Measurements from ENCODE around the gene ZMIZ1. TPM values are rescaled to one million over a fixed set of nuclear protein-coding genes. Genes with fewer than 3 reads are reported as not detected.

The ZMIZ1 gene
- total RNA-seq, 5 donors from 2014 or later (not counting 1 experiment from before 2014, with no cell fraction given) = 16.8 to 27.1 (median 21.2) TPM

DNA sequence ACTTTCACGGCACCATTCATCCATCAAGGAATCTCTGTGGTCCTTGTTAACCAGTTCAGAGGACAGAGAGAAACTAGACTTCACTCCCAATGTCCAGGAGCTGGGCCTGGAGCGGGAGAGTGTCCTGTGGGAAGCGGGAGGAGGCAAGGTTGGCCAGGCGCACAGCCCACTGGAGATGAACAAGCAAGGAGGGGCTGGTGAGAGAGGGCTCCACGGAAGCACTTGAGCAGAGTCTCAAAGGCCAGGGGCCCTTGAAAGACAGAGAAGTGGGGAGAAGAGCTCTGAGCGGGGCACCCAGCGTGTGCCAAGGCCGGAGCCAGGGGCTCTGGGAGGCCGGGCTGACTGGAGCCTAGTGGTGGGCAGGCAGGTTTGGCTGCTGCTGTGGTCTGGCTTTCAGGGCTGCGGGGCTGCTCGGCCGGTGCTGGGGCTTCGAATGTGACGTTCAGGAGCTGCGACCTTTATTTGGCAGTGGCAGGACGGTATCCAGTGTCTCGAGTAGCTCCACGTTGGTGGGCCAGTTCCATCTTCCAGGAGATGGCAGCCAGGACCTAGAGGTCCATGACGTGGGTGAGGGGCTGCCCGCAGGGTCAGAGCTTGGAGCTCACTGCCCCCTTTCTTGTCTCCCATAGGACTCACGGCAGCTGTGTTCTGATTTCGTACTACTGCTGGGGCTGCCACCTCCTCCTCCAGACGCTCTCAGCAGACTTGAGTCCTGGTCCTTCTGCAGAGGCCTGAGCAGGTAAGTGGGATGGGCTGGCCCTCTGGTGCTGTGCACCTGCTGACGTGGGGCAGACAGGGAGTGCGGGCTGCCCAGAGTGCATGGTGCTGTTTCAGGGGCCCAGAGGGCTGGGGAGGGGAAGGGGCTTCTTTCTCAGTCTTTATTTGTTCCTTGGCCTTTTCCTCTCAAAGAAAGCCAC lies 49.8 kb downstream of the ZMIZ1 start:
- DNase-seq (no peak), ATAC-seq (replicated peaks in 1 of 4) (no peak)
- POLR2A ChIA-PET = no interaction called here
- H3K36me3 Mint-ChIP-seq = peaks cover 18% of the 10 kb centered on the region
- no peak overlapping the region for H3K4me3 Mint-ChIP-seq
- CTCF ChIA-PET = no interaction called here
- WGBS (ENCODE audit: insufficient coverage) = 96% methylated on average over 18 of the region's 25 CpGs
- H3K9me3 Mint-ChIP-seq = no peaks in the 10 kb centered on the region
- H3K27me3 Mint-ChIP-seq = no peaks in the 10 kb centered on the region
- no peak overlapping the region for H3K27ac Mint-ChIP-seq
- no peak overlapping the region for H3K4me3 ChIP-seq (ENCODE audit: control insufficient read depth in 1 of 2, extremely low read depth in 1 of 2, low read length in 1 of 2)
- no peaks in the 10 kb centered on the region for H3K27me3 ChIP-seq (replicated peaks in 1 of 2; ENCODE audit: control insufficient read depth in 2 of 2, extremely low read depth in 1 of 2, insufficient read depth in 2 of 2, low read length in 1 of 2)
- H3K36me3 ChIP-seq (ENCODE audit: control insufficient read depth in 2 of 2, extremely low read depth in 1 of 2, insufficient read depth in 1 of 2, low read length in 1 of 2) = peaks cover 5 to 12% of the 10 kb centered on the region in 2 donors
- peaks cover 10 to 38% of the 10 kb centered on the region in 2 experiments for H3K4me1 ChIP-seq (ENCODE audit: control insufficient read depth in 1 of 2, extremely low read depth in 1 of 2, insufficient read depth in 2 of 2, low read length in 2 of 2)
- H3K4me1 Mint-ChIP-seq = peaks cover 30 to 41% (median 39%) of the 10 kb centered on the region in 3 donors
- H3K27ac ChIP-seq (ENCODE audit: low read length) = no peak overlapping the region
- H3K9me3 ChIP-seq = no peaks in the 10 kb centered on the region

DNA sequence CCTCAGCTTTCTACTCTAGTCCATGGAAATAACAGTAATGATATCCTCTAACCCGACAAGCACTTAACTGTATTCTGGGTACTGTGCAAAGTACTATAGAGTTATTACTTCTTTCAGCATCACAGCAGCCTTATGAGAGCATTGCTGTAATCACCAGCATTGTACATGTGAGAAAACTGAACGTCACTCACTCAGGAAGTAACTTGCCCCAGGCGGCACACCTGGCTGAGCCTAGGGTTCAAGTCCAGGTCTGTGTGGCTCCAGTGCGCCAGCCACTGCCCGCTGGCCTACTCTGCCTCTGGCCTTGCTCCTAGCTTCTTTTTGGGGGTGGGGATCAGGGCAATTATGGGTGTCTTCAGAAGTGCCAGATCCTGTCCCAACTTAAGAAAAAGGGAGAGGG lies 50.5 kb downstream of the ZMIZ1 start:
- Histone ChIP-seq H3K4me1 (ENCODE audit: control insufficient read depth in 1 of 2, extremely low read depth in 1 of 2, insufficient read depth in 2 of 2, low read length in 2 of 2) (peaks cover 10 to 32% of the 10 kb centered on the region in 2 experiments), H3K27me3 (replicated peaks in 1 of 2; ENCODE audit: control insufficient read depth in 2 of 2, extremely low read depth in 1 of 2, insufficient read depth in 2 of 2, low read length in 1 of 2) (no peaks in the 10 kb centered on the region), H3K4me3 (ENCODE audit: control insufficient read depth in 1 of 2, extremely low read depth in 1 of 2, low read length in 1 of 2) (no peak overlapping the region), H3K27ac (ENCODE audit: low read length) (no peak overlapping the region), H3K36me3 (ENCODE audit: control insufficient read depth in 2 of 2, extremely low read depth in 1 of 2, insufficient read depth in 1 of 2, low read length in 1 of 2) (peaks cover 5 to 17% of the 10 kb centered on the region in 2 donors), H3K9me3 (no peaks in the 10 kb centered on the region)
- Mint-ChIP-seq H3K36me3 (peaks cover 18% of the 10 kb centered on the region), H3K4me3 (no peak overlapping the region), H3K27ac (no peak overlapping the region), H3K27me3 (no peaks in the 10 kb centered on the region), H3K4me1 (peaks cover 22 to 33% (median 32%) of the 10 kb centered on the region in 3 donors), H3K9me3 (no peaks in the 10 kb centered on the region)
- CTCF ChIA-PET = no interaction called here
- no peak for DNase-seq
- POLR2A ChIA-PET = no interaction called here
- no peak for ATAC-seq (replicated peaks in 1 of 4)
- 79% methylated on average over 4 of the region's 5 CpGs for WGBS (ENCODE audit: insufficient coverage)

DNA sequence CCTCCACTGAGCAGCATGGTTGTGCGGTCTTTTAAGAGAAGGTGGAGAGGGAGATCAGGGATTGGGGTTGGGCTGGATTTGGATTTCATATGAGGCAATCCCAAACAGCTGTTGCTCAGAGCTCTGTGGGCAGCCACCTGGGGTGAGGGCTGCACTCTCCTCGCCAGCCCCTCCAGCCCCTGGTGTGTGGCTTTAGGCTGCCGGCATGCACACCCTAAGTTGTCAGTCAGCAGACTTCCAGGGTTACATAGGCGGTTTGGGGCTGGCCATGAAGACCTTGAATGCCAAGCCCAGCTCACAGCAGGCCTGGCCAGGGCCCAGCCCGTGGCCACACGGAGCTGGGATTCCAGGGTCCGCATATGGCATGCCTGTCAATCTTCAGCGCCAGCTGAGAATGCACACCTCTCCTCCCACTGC lies 54.8 kb downstream of the ZMIZ1 start:
- CTCF ChIA-PET = interaction anchor here in 1 of 2 donors (0.6 kb wide), 1 partner anchor 271 kb away, joined by 5 read pairs; no protein-coding TSS in a partner anchor
- Mint-ChIP-seq H3K4me1 (peaks cover 7 to 10% (median 9%) of the 10 kb centered on the region in 3 donors), H3K9me3 (no peaks in the 10 kb centered on the region), H3K27me3 (no peaks in the 10 kb centered on the region), H3K36me3 (peaks cover 18% of the 10 kb centered on the region), H3K4me3 (no peak overlapping the region), H3K27ac (no peak overlapping the region)
- Histone ChIP-seq H3K36me3 (ENCODE audit: control insufficient read depth in 2 of 2, extremely low read depth in 1 of 2, insufficient read depth in 1 of 2, low read length in 1 of 2) (peaks cover 11 to 17% of the 10 kb centered on the region in 2 donors), H3K27ac (ENCODE audit: low read length) (no peak overlapping the region), H3K4me3 (ENCODE audit: control insufficient read depth in 1 of 2, extremely low read depth in 1 of 2, low read length in 1 of 2) (no peak overlapping the region), H3K27me3 (replicated peaks in 1 of 2; ENCODE audit: control insufficient read depth in 2 of 2, extremely low read depth in 1 of 2, insufficient read depth in 2 of 2, low read length in 1 of 2) (no peaks in the 10 kb centered on the region), H3K4me1 (ENCODE audit: control insufficient read depth in 1 of 2, extremely low read depth in 1 of 2, insufficient read depth in 2 of 2, low read length in 2 of 2) (peaks cover 0 to 3% of the 10 kb centered on the region in 2 experiments), H3K9me3 (no peaks in the 10 kb centered on the region)
- DNase-seq = no peak
- POLR2A ChIA-PET = no interaction called here
- 91% methylated on average over 7 of the region's 8 CpGs for WGBS (ENCODE audit: insufficient coverage)
- no peak for ATAC-seq (replicated peaks in 1 of 4)

DNA sequence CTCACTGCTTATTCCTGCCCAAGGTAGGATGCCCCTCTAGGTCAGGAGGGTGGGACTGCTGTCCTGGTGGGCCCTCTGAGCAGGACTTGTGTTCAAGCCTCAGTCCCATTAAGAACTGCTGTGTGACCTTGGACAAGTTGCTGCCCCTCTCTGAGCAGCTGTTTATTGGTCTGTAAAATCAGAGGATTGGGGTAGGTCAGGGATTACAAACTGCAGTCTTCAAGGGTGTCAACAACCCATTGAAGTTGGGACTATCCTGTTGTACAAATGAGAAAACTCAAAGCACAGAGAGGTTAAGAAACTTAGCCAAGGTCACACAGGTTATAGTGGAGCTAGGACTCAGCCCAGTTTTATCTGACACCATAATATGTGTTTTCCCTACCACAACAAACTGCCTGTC lies 55.3 kb downstream of the ZMIZ1 start:
- CTCF ChIA-PET = no interaction called here
- Histone ChIP-seq H3K4me1 (ENCODE audit: control insufficient read depth in 1 of 2, extremely low read depth in 1 of 2, insufficient read depth in 2 of 2, low read length in 2 of 2) (peaks cover 0 to 4% of the 10 kb centered on the region in 2 experiments), H3K27ac (ENCODE audit: low read length) (no peak overlapping the region), H3K36me3 (ENCODE audit: control insufficient read depth in 2 of 2, extremely low read depth in 1 of 2, insufficient read depth in 1 of 2, low read length in 1 of 2) (peaks cover 11 to 17% of the 10 kb centered on the region in 2 donors), H3K9me3 (no peaks in the 10 kb centered on the region), H3K27me3 (replicated peaks in 1 of 2; ENCODE audit: control insufficient read depth in 2 of 2, extremely low read depth in 1 of 2, insufficient read depth in 2 of 2, low read length in 1 of 2) (no peaks in the 10 kb centered on the region), H3K4me3 (ENCODE audit: control insufficient read depth in 1 of 2, extremely low read depth in 1 of 2, low read length in 1 of 2) (no peak overlapping the region)
- ATAC-seq (replicated peaks in 1 of 4) (no peak), DNase-seq (no peak)
- H3K36me3 Mint-ChIP-seq = peaks cover 18% of the 10 kb centered on the region
- H3K27me3 Mint-ChIP-seq = no peaks in the 10 kb centered on the region
- no peaks in the 10 kb centered on the region for H3K9me3 Mint-ChIP-seq
- no peak overlapping the region for H3K4me3 Mint-ChIP-seq
- POLR2A ChIA-PET = interaction anchor here in 1 of 2 donors (0.6 kb wide), 1 partner anchor 1181 kb away, joined by 4 read pairs; no protein-coding TSS in a partner anchor
- peaks cover 12 to 14% (median 14%) of the 10 kb centered on the region in 3 donors for H3K4me1 Mint-ChIP-seq
- no peak overlapping the region for H3K27ac Mint-ChIP-seq

DNA sequence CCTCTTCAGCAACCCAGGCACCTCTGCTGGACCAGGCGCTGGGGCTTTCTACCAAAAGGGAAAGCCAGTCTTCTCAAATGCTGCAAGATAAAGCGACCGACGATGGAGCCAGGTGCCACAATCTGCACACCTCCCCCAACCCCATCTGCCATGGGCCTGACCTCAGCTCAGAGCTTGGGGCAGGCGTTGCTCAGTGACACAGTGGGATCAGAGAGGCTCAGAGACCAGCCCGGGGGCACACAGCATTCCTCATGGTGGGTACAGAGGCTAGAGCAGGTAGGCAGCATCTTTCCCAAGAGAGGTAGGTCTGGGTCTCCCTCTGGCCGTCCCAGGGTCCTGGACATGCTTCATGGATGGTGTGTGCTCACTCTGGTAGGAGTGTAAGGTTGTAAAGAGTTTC lies 56.3 kb downstream of the ZMIZ1 start:
- Mint-ChIP-seq H3K27me3 (no peaks in the 10 kb centered on the region), H3K4me3 (no peak overlapping the region), H3K9me3 (no peaks in the 10 kb centered on the region), H3K27ac (no peak overlapping the region), H3K4me1 (peaks cover 14 to 19% (median 17%) of the 10 kb centered on the region in 3 donors), H3K36me3 (peaks cover 14% of the 10 kb centered on the region)
- no peak for ATAC-seq (replicated peaks in 1 of 4)
- peaks cover 11% of the 10 kb centered on the region in 2 donors for H3K36me3 ChIP-seq (ENCODE audit: control insufficient read depth in 2 of 2, extremely low read depth in 1 of 2, insufficient read depth in 1 of 2, low read length in 1 of 2)
- H3K4me1 ChIP-seq (ENCODE audit: control insufficient read depth in 1 of 2, extremely low read depth in 1 of 2, insufficient read depth in 2 of 2, low read length in 2 of 2) = peaks cover 0 to 4% of the 10 kb centered on the region in 2 experiments
- no peak overlapping the region for H3K4me3 ChIP-seq (ENCODE audit: control insufficient read depth in 1 of 2, extremely low read depth in 1 of 2, low read length in 1 of 2)
- no peak for DNase-seq
- POLR2A ChIA-PET = no interaction called here
- H3K27me3 ChIP-seq (replicated peaks in 1 of 2; ENCODE audit: control insufficient read depth in 2 of 2, extremely low read depth in 1 of 2, insufficient read depth in 2 of 2, low read length in 1 of 2) = no peaks in the 10 kb centered on the region
- H3K27ac ChIP-seq (ENCODE audit: low read length) = no peak overlapping the region
- 79% methylated on average over 7 of the region's 7 CpGs for WGBS (ENCODE audit: insufficient coverage)
- no peaks in the 10 kb centered on the region for H3K9me3 ChIP-seq
- CTCF ChIA-PET = no interaction called here

GRCh38 chr10:79126351-79127080 lies 57.8 kb downstream of the ZMIZ1 start:
- Histone ChIP-seq H3K4me3 (ENCODE audit: control insufficient read depth in 1 of 2, extremely low read depth in 1 of 2, low read length in 1 of 2) (no peak overlapping the region), H3K27ac (ENCODE audit: low read length) (no peak overlapping the region), H3K9me3 (no peaks in the 10 kb centered on the region), H3K27me3 (replicated peaks in 1 of 2; ENCODE audit: control insufficient read depth in 2 of 2, extremely low read depth in 1 of 2, insufficient read depth in 2 of 2, low read length in 1 of 2) (no peaks in the 10 kb centered on the region), H3K36me3 (ENCODE audit: control insufficient read depth in 2 of 2, extremely low read depth in 1 of 2, insufficient read depth in 1 of 2, low read length in 1 of 2) (peaks cover 5 to 11% of the 10 kb centered on the region in 2 donors), H3K4me1 (ENCODE audit: control insufficient read depth in 1 of 2, extremely low read depth in 1 of 2, insufficient read depth in 2 of 2, low read length in 2 of 2) (peaks cover 0 to 4% of the 10 kb centered on the region in 2 experiments)
- WGBS (ENCODE audit: insufficient coverage) = 96% methylated on average over 3 of the region's 6 CpGs
- Mint-ChIP-seq H3K4me3 (no peak overlapping the region), H3K36me3 (peaks cover 7% of the 10 kb centered on the region), H3K4me1 (peaks cover 14 to 20% (median 19%) of the 10 kb centered on the region in 3 donors), H3K27me3 (no peaks in the 10 kb centered on the region), H3K27ac (no peak overlapping the region), H3K9me3 (no peaks in the 10 kb centered on the region)
- ChIA-PET CTCF (no interaction called here), POLR2A (no interaction called here)
- DNase-seq = no peak
- ATAC-seq (replicated peaks in 1 of 4) = no peak

Measured in T-cell (primary cell).